Muscle of arm (tissue), 14 donors: ENCODE data around the gene ACTR5. TPM values are rescaled to one million over a fixed set of nuclear protein-coding genes. Genes with fewer than 3 reads are reported as not detected.
A peak's percentile ranks its signal among the peaks of the same experiment; 100 is the strongest.

ENCODE experiments used
- DNase-seq: peaks from one replicate; pipeline ENCODE4 v3.0.0-alpha.2; 2013
- long read RNA-seq, 11 donors: transcript quantifications; one replicate each; lab custom pipeline, GENCODE V29; 2026
- polyA plus RNA-seq, 12 donors: library from polyadenylated mRNA; unstranded; fragments of 120-200 nt; gene quantifications; one replicate each; pipeline ENCODE4 v1.2.1, GENCODE V29; 2013; ENCODE audit not compliant: insufficient read length in 12 of 12

Gene ACTR5
- 1 to 10 TPM in 11 of 12 donors, not detected in 1; 5.1 to 6.9 (median 5.8) TPM for polyA plus RNA-seq
- long read RNA-seq, donor 1, partial matches to known transcripts, result 0 of 3 reads
- long read RNA-seq, donor 1, other reads (novel, unspliced or antisense), result 0 of 3 reads
- long read RNA-seq, donor 2, partial matches to known transcripts, result 0 of 2 reads
- long read RNA-seq, donor 2, other reads (novel, unspliced or antisense), result 0 of 2 reads
- long read RNA-seq, donor 3, result 0 reads
- long read RNA-seq, donor 4, partial matches to known transcripts, result 0 of 2 reads
- long read RNA-seq, donor 4, other reads (novel, unspliced or antisense), result 0 of 2 reads
- long read RNA-seq, donor 5, partial matches to known transcripts, result 0 of 4 reads
- long read RNA-seq, donor 5, other reads (novel, unspliced or antisense), result 0 of 4 reads
- long read RNA-seq, donor 6, result 0 reads
- long read RNA-seq, donor 7, result 0 reads
- long read RNA-seq, donor 8, partial matches to known transcripts, result 0 of 2 reads
- long read RNA-seq, donor 8, other reads (novel, unspliced or antisense), result 0 of 2 reads
- long read RNA-seq, donor 9, result 0 reads
- long read RNA-seq, donor 10, result 0 reads
- long read RNA-seq, donor 11, result 0 reads

GRCh38 chr20:38748097-38748860 lies at the start of gene ACTR5:
TSS of gene ACTR5 (plus strand) at chr20:38748460. CDS start at chr20:38748479, 19 bp downstream.
- DNase-seq, result peak; percentile 93

- no peak for DNase-seq
Measured at GRCh38 chr20:38698541-38698940, 49.7 kb upstream of the ACTR5 start.

DNA sequence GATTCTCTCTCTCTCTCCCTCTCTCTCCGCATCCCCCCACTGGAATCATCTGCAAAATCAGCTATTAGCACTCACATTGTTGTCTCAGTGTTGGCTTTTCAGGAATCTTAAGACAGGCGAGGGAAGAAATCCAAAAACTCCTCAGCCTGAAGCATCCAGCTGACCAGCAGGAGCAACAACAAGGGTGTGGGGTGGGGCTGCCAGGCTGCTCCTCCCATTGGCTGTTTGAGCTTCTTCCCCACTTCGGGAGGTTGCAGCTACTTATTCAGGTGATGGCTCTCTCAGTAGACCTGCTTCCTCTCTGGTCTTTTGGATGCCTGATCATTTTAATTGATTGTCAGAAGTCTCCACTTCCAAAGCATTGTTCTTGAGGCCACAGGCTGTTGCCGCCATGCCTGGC lies 48.1 kb upstream of the ACTR5 start:
- DNase-seq, result no peak

GRCh38 chr20:38700926-38701325 lies 47.3 kb upstream of the ACTR5 start:
- DNase-seq, result no peak

DNA sequence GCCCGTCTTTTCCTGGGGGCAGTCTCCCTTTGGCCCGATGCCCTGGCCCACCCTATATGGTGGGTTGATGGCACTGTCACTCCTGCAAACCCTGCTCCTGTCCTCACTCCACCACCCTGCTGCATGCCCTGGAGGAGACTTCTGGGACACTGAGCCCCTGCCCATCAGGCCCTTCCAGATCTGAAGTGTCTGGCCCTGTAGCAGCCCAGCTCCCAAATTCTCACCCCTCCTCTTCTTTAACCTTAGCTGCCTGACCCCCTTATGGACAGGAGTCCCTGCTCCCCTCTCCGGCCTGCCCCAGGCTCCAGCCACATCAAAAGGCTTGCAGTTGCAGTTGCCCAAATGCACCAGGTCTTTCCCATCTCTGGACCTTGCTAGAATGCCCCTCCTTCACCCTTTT lies 44.7 kb upstream of the ACTR5 start:
- DNase-seq, result no peak

DNA sequence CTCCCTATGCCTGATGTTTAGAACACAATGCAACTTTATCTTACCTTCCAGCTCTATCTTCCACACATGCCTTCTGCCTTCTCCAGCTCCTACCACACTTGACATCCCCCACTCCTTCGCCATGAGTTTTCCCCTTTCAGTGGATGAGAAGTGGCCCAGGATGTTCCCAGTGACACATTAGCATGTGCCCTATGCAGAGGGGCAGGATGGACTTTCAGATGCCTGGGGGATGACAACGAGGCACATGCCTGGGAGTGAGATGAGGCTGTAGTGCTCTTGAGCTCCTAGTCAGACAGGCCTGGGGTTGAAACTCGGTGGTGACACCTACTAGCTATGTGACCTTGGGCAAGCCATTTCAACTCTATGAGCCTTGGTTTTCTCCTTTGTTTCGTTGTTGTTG lies 44.1 kb upstream of the ACTR5 start:
- DNase-seq, result no peak

GRCh38 chr20:38706509-38706908 lies 41.8 kb upstream of the ACTR5 start:
- DNase-seq, result no peak

- no peak for DNase-seq
Measured at GRCh38 chr20:38714308-38714707, 34.0 kb upstream of the ACTR5 start.

GRCh38 chr20:38715646-38716045 lies 32.6 kb upstream of the ACTR5 start:
- no peak for DNase-seq

DNA sequence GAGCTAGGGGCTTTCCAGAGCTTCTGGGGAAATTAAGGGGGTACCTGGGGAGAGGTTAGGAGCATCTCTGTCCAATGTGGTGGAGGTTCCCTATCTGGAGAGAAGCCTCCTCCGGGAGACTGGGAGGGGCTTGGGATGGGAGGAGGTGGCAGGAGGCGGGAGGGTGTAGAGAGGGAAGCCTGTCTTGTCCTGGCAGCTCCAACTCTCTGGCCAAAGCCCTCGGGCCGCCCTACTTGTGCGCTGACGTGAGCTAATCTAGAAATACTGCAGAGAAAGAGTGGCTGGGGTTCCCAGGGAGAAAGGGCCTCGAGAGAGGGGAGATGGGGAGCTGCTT lies 25.6 kb upstream of the ACTR5 start:
- no peak for DNase-seq

DNA sequence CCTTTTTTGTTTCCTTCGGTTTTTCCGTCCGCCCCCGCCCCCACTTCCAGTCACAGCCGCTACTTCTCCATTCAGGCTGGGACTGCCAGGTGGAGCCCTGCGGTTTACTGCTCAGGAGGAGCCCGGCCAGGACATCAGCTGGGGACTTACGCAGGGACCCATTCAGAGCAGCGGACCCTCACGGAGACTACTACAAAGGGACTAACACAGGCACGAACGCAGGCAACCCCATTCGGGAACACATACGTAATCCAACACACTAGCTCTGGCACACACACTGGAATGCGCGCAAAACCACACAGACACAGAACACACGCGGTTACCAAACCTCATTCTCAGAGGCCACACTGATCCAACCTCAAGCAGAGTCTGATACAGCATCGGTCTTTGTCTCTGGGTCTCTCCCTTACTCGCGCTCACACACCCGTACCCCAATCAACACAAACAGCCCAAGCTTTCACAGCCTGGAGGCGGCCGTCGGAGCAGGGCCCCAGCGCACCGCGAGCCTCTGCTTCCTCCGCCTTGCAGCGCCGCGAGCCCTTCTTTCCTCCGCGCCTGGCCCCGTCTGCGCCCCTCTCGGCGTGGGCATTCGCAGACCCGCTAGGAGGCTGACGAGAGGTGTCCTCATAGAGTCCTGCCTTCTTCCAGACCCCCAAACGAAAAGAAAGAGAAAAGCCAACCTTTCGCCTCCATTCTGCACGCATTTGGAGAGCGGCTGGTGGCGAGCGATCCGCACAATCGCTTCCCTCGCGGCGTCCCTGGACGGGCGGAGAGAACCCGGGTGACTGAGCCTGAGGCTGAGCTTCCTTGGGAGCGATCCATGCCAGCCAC lies 25.0 kb upstream of the ACTR5 start:
- DNase-seq, result no peak

GRCh38 chr20:38723848-38724625 lies 24.2 kb upstream of the ACTR5 start, which contains the start of gene SLC32A1:
TSS of gene SLC32A1 (plus strand) at chr20:38724486. CDS start at chr20:38724725, 239 bp downstream.
- DNase-seq, result no peak

DNA sequence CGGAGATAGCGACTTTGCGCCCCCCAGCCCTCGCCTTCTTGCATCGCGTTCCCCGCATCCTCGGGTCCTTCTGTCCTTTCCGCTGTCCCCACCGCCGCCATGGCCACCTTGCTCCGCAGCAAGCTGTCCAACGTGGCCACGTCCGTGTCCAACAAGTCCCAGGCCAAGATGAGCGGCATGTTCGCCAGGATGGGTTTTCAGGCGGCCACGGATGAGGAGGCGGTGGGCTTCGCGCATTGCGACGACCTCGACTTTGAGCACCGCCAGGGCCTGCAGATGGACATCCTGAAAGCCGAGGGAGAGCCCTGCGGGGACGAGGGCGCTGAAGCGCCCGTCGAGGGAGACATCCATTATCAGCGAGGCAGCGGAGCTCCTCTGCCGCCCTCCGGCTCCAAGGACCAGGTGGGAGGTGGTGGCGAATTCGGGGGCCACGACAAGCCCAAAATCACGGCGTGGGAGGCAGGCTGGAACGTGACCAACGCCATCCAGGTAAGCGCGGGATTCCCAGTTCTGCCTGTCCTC lies 23.6 kb upstream of the ACTR5 start:
- no peak for DNase-seq

DNA sequence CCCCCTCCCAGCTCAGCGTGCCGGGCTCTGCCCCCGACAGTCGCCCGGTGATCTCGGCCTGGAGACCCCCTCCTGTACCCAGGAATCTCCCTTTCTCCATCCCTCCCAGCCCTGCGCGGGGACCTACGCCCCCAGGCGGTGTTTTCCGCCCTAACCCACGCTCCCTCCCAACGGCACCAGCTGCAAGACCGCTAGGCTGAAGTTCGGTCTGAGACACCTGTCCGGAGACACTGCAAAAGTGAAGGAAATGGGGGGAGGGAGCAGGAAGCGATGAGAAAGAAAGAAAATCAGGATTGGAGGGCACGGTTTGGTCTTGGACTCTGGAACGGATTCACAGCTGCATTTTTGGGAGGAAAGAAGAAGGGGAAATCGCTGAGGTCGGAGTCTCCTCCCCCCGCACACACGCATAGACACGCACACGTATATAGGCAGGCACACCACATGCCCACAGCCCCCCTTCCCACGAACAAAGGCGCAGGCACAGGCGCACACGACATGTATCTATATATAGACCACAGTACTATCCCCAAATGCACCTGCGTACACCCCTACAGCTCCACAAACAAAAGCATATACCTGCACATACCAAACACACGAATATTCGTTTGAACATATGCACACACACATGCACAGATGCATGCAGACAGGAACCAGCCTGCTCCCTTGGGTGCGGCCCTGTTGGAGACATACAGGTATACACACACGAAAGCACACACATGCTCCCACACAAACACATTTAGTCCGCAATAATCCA lies 22.9 kb upstream of the ACTR5 start:
- DNase-seq, result no peak

DNA sequence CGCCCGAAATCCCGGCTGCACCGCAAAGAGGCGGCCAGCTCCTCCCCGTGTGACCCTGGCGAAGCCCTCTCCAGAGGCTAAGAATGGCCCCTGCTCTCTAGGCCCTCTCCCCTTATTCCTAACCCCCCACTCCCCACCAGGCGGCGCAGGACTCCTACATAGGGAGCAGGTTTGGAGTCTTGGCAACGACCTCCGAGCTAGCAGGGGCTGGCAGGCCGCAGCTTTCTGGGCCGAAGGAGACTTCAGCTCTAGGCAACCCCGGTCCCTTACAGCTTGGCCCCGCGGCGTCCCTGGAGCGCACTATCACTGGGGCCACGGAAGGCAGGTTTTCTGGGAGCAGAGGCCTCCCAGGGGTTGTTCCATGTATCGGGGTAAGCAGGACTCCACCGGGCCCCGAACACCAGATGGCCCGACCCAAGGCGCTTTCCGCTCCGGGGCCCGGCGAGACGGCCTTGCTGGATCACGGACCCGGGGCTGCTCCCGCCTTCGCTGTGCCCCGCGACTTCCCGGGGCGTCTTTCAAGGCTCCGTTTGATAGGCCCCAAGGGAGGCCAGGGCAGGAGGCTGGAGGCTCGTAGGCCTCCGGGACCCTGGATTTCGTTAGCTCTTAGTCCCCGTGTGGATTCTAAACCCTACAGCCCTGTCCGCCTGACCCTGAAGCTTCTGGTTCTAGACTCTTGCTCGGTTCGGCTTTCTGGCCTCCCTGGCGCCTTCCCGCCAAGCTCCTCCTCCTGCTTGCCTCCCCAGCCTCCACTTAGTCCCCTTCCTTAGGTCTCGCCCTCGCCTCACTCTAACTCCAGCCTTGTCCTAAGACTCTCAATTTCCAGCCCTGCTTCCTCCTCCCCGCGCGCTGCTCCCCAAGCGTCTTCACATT lies 22.1 kb upstream of the ACTR5 start:
- DNase-seq, result peak; percentile 34

DNA sequence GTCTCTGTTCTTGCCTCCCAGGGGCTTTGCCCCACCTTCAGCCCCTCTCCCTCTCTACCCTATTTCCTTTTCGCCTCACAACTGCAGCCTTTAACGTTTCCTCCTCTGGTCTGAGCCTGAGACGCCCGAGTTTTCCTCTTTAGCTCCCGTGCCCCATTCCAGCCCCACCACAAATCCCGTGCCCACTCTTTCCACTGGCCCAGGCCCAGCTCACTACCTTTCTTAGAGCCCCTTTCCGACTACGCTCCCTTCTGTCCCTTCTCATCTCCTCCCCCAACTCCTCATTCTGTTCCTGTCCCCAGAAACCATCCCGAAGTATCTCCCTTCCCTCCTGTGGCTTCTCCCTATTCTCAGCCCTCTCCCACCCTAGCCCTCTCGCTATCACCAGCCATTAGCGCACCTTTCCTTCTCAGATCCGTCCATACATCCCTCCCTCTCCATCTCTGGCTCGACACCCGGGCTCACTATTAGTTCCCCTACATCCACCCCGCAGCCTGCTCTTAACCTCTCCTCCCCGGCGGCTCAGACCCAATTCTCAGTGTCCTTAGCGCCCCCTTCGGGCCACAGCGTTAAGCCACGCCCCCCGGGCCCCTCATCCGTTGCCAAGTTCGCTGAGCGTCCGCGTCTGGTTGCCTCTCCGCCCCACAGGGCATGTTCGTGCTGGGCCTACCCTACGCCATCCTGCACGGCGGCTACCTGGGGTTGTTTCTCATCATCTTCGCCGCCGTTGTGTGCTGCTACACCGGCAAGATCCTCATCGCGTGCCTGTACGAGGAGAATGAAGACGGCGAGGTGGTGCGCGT lies 21.3 kb upstream of the ACTR5 start:
- no peak for DNase-seq

DNA sequence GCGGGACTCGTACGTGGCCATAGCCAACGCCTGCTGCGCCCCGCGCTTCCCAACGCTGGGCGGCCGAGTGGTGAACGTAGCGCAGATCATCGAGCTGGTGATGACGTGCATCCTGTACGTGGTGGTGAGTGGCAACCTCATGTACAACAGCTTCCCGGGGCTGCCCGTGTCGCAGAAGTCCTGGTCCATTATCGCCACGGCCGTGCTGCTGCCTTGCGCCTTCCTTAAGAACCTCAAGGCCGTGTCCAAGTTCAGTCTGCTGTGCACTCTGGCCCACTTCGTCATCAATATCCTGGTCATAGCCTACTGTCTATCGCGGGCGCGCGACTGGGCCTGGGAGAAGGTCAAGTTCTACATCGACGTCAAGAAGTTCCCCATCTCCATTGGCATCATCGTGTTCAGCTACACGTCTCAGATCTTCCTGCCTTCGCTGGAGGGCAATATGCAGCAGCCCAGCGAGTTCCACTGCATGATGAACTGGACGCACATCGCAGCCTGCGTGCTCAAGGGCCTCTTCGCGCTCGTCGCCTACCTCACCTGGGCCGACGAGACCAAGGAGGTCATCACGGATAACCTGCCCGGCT lies 20.6 kb upstream of the ACTR5 start:
- no peak for DNase-seq
